ENCODE data around the gene ARHGAP15. TPM values are rescaled to one million over a fixed set of nuclear protein-coding genes. Genes with fewer than 3 reads are reported as not detected.

ARHGAP15 gene
- total RNA-seq, 1 donor from 2014 or later = not detected

DNA sequence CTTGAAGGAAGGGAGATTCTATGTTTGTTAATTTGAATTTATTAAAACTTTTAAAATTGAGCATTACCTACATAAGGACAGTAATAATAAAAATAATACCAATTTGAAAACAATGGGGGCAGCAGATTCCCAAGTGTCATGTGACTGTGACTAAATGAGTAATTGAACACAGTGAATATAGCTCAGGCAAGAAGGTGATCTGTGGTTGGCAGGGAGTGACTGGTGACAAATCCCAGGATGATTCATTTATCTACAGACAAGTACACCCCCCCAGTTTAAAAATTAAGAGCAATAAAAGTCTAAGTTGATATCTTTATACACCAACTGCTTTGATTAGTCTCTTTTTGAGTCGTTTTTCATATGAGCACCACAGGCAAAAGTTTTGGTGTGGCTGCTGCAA, 299.5 kb downstream of the ARHGAP15 start:
- H3K4me3 Mint-ChIP-seq (ENCODE audit: unreplicated experiment) = no peak overlapping the region
- no peak for DNase-seq (ENCODE audit: extremely low spot score, unreplicated experiment)
- H3K4me1 Mint-ChIP-seq (ENCODE audit: unreplicated experiment) = peaks cover 12% of the 10 kb centered on the region
- TF ChIP-seq, protein P1, sequence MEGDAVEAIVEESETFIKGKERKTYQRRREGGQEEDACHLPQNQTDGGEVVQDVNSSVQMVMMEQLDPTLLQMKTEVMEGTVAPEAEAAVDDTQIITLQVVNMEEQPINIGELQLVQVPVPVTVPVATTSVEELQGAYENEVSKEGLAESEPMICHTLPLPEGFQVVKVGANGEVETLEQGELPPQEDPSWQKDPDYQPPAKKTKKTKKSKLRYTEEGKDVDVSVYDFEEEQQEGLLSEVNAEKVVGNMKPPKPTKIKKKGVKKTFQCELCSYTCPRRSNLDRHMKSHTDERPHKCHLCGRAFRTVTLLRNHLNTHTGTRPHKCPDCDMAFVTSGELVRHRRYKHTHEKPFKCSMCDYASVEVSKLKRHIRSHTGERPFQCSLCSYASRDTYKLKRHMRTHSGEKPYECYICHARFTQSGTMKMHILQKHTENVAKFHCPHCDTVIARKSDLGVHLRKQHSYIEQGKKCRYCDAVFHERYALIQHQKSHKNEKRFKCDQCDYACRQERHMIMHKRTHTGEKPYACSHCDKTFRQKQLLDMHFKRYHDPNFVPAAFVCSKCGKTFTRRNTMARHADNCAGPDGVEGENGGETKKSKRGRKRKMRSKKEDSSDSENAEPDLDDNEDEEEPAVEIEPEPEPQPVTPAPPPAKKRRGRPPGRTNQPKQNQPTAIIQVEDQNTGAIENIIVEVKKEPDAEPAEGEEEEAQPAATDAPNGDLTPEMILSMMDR (IDR thresholded peaks at IDR 0.05) = no peak
- no peaks in the 10 kb centered on the region for H3K36me3 Mint-ChIP-seq (ENCODE audit: unreplicated experiment)
- H3K27ac Mint-ChIP-seq (ENCODE audit: unreplicated experiment) = no peak overlapping the region
- H3K27me3 Mint-ChIP-seq (ENCODE audit: unreplicated experiment) = no peaks in the 10 kb centered on the region
- H3K9me3 Mint-ChIP-seq (ENCODE audit: unreplicated experiment) = no peaks in the 10 kb centered on the region

DNA sequence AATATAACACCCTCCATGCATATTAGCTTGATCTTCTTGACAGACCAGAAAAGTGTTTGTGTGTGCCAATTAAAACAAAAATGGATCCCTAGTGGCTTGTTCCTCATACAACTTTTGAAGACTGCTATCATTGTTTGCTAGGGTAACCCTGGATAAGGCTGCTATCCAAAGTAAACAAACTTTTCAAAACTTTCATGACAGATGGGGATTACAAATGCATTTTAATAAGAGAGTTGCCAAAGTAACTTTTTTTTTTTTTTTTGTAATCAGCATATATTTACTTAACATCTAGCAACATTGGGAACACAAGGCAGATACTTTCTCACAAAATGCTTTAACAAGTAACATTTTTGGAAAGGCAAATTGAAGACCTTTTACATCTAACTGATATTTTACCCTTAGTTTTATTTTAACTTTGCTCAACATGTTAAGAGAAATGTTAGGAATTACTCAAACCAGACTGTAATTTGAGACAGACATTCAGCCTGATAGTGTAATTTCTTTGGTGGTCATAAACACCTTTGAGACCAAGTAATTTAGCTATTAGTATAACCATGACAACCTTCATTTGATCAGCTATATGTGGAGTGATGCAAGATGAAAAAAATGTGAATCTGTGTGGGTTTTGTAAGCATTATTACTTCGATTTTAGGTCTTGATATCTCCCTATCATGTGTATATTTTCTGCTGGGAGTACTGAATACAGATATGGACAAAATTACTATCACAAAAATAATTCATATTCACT, 300.9 kb downstream of the ARHGAP15 start:
- H3K4me1 Mint-ChIP-seq (ENCODE audit: unreplicated experiment) = peaks cover 12% of the 10 kb centered on the region
- TF ChIP-seq, protein P1 (IDR thresholded peaks at IDR 0.05) = no peak
- H3K4me3 Mint-ChIP-seq (ENCODE audit: unreplicated experiment) = no peak overlapping the region
- no peaks in the 10 kb centered on the region for H3K9me3 Mint-ChIP-seq (ENCODE audit: unreplicated experiment)
- no peaks in the 10 kb centered on the region for H3K27me3 Mint-ChIP-seq (ENCODE audit: unreplicated experiment)
- no peaks in the 10 kb centered on the region for H3K36me3 Mint-ChIP-seq (ENCODE audit: unreplicated experiment)
- no peak overlapping the region for H3K27ac Mint-ChIP-seq (ENCODE audit: unreplicated experiment)
- no peak for DNase-seq (ENCODE audit: extremely low spot score, unreplicated experiment)

DNA sequence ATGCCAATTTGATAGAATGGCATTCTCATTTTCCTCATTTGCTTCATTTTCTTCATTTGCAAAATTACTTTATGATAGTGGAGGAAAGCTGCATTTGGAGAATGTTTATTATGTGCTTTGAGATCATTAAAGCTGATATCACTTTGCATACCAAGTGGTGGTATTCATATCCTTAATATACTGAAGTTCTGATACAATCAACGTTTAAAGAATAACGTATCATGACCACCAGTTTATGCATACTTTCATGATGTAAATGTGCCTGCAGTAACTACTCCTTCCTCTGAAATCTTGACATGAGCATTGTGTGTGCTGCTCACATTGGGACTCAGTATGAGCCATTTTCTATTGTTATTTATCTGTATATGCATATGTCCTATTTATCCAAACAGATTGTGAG, 302.1 kb downstream of the ARHGAP15 start:
- TF ChIP-seq, protein P1 (IDR thresholded peaks at IDR 0.05) = no peak
- Mint-ChIP-seq H3K27ac (ENCODE audit: unreplicated experiment) (no peak overlapping the region), H3K27me3 (ENCODE audit: unreplicated experiment) (no peaks in the 10 kb centered on the region)

DNA sequence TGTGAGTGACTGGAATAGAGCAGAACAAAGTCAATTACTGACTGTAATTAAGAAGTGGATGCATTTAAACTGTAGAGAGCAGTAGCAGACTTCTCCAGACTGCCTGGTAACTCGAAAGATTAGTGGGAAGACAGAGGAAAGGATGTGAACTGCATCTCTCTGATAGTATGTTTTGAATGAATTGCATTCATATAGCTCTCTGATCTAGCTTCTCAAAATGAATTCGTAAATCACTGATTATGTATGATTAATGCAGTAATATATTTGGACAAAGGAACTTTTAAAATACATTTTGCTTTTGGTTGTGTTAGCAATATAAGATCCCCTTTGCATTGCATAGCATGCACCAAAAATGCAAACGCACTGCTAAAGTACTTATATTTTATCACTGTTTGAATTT, 304.0 kb downstream of the ARHGAP15 start:
- H3K36me3 Mint-ChIP-seq (ENCODE audit: unreplicated experiment) = no peaks in the 10 kb centered on the region
- DNase-seq (ENCODE audit: extremely low spot score, unreplicated experiment) = no peak

More for the DNA sequence above, 302.1 kb downstream of the ARHGAP15 start:
- H3K36me3 Mint-ChIP-seq (ENCODE audit: unreplicated experiment) = no peaks in the 10 kb centered on the region
- no peak for DNase-seq (ENCODE audit: extremely low spot score, unreplicated experiment)
- H3K9me3 Mint-ChIP-seq (ENCODE audit: unreplicated experiment) = no peaks in the 10 kb centered on the region
- no peak overlapping the region for H3K4me3 Mint-ChIP-seq (ENCODE audit: unreplicated experiment)
- H3K4me1 Mint-ChIP-seq (ENCODE audit: unreplicated experiment) = peaks cover 16% of the 10 kb centered on the region

DNA sequence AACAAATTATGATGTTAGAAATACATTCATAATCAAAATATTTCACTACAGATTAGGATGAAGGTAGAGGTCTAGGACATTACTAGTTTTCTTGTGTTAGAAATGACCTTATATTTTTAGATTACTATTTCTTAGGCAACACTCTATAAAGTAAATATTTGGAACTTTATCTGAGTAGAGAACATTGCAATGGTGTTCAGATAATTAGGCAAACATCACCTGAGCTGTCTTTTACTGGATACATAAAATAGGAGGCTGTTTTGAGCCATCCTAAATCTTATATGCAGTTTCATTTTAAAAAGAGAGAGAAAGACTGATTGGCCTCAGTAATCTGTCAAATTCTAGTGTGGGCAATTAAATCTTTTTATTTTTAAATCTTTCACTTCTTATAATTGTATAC, 304.6 kb downstream of the ARHGAP15 start:
- no peaks in the 10 kb centered on the region for H3K9me3 Mint-ChIP-seq (ENCODE audit: unreplicated experiment)
- no peak overlapping the region for H3K4me3 Mint-ChIP-seq (ENCODE audit: unreplicated experiment)
- TF ChIP-seq, protein P1 (IDR thresholded peaks at IDR 0.05) = no peak
- H3K27me3 Mint-ChIP-seq (ENCODE audit: unreplicated experiment) = no peaks in the 10 kb centered on the region
- H3K27ac Mint-ChIP-seq (ENCODE audit: unreplicated experiment) = no peak overlapping the region
- DNase-seq (ENCODE audit: extremely low spot score, unreplicated experiment) = no peak
- H3K36me3 Mint-ChIP-seq (ENCODE audit: unreplicated experiment) = no peaks in the 10 kb centered on the region
- H3K4me1 Mint-ChIP-seq (ENCODE audit: unreplicated experiment) = peaks cover 16% of the 10 kb centered on the region

More for the DNA sequence above, 304.0 kb downstream of the ARHGAP15 start:
- H3K4me1 Mint-ChIP-seq (ENCODE audit: unreplicated experiment) = peaks cover 16% of the 10 kb centered on the region
- TF ChIP-seq, protein P1 (IDR thresholded peaks at IDR 0.05) = peak; percentile 25
- no peaks in the 10 kb centered on the region for H3K9me3 Mint-ChIP-seq (ENCODE audit: unreplicated experiment)
- H3K27ac Mint-ChIP-seq (ENCODE audit: unreplicated experiment) = no peak overlapping the region
- no peak overlapping the region for H3K4me3 Mint-ChIP-seq (ENCODE audit: unreplicated experiment)
- no peaks in the 10 kb centered on the region for H3K27me3 Mint-ChIP-seq (ENCODE audit: unreplicated experiment)

Measured in osteocyte (in vitro differentiated cells).